Gastrocnemius medialis (tissue), 4 donors: ENCODE data around the gene ARPIN. TPM values are rescaled to one million over a fixed set of nuclear protein-coding genes. Genes with fewer than 3 reads are reported as not detected.
"Not testable (repeated sequence)": the region's sequence is repeated elsewhere in the genome, so short reads cannot be mapped to it uniquely, and the experiment has no call there.

ENCODE experiments used
- ATAC-seq, 2 donors: fragments of 150-250 bp; one replicate each; pipeline ENCODE4 v1.9.1; 2016
- DNase-seq, 2 donors: peaks; one replicate each; pipeline ENCODE4 v3.0.0-alpha.2; 2019
- H3K27ac ChIP-seq, 4 donors: fragments of 200-600 bp; sonication (generic); 1 replicate in 1 of 4; 2 replicates in 3 of 4; pipeline ENCODE4 v1.5.1; 2016 to 2018; ENCODE audit warnings: mild to moderate bottlenecking in 2 of 4, moderate library complexity in 1 of 4
- H3K27me3 ChIP-seq, 3 donors: fragments of 200-600 bp; sonication (generic) in 2 of 3; 1 replicate in 1 of 3; 2 replicates in 2 of 3; pipeline versions ENCODE4 v1.5.1 to v1.6.0; 2016 to 2019; ENCODE audit warnings: mild to moderate bottlenecking in 1 of 3, moderate library complexity in 1 of 3
- H3K36me3 ChIP-seq, 2 donors: fragments of 200-600 bp; sonication (generic) in 1 of 2; one replicate each; pipeline ENCODE4 v1.5.1; 2017 to 2018
- H3K4me1 ChIP-seq, 2 donors: fragments of 200-600 bp; sonication (generic) in 1 of 2; one replicate each; pipeline ENCODE4 v1.5.1; 2016 to 2017; ENCODE audit warnings: mild to moderate bottlenecking in 2 of 2
- H3K4me3 ChIP-seq, 4 donors: fragments of 200-600 bp; sonication (generic) in 3 of 4; 1 replicate in 1 of 4; 2 replicates in 3 of 4; pipeline ENCODE4 v1.5.1; 2016 to 2019; ENCODE audit warnings: mild to moderate bottlenecking in 2 of 4
- H3K9me3 ChIP-seq, 3 donors: fragments of 200-600 bp; sonication (generic) in 2 of 3; 1 replicate in 1 of 3; 2 replicates in 2 of 3; pipeline ENCODE4 v1.5.1; 2016 to 2019
- CTCF ChIP-seq, 5 experiments: fragments of 450-650 bp in 3 of 5; fragments of 200-600 bp in 2 of 5; sonication (generic) in 2 of 5; IDR thresholded peaks in 4 of 5; conservative IDR thresholded peaks in 1 of 5; 1 replicate in 4 of 5; 2 replicates in 1 of 5; pipeline ENCODE4 v1.5.1; 2016 to 2019; ENCODE audit warnings: antibody characterized with exemption in 5 of 5, mild to moderate bottlenecking in 3 of 5, moderate library complexity in 3 of 5
- POLR2A ChIP-seq, 2 donors: fragments of 450-650 bp; IDR thresholded peaks; one replicate each; pipeline ENCODE4 v1.6.1; 2017; ENCODE audit warnings: antibody characterized with exemption in 2 of 2, mild to moderate bottlenecking in 2 of 2, moderate library complexity in 2 of 2
- in situ Hi-C, 4 donors: fragments of 200-750 bp; cut with MboI; loops; one replicate each; pipeline versions ENCODE4 v1.15.0 to v1.8.0; 2017; ENCODE audit warnings: low sequenced_read_pairs in 4 of 4
- intact Hi-C: fragments of 100-400 bp; cut with DNase I; formaldehyde crosslinking; loops from one replicate; pipeline ENCODE4 v1.15.1; 2023; ENCODE audit warnings: low total_unique reads
- total RNA-seq, 4 donors: library from RNA; depleted of rRNA; stranded (reverse); fragments of >200 nt; gene quantifications; one replicate each; pipeline versions ENCODE4 v1.1.0 to v1.2.3, GENCODE V29; 2016

ARPIN gene
- total RNA-seq, 4 donors from 2014 or later = 4.8 to 10.9 (median 6.0) TPM

DNA sequence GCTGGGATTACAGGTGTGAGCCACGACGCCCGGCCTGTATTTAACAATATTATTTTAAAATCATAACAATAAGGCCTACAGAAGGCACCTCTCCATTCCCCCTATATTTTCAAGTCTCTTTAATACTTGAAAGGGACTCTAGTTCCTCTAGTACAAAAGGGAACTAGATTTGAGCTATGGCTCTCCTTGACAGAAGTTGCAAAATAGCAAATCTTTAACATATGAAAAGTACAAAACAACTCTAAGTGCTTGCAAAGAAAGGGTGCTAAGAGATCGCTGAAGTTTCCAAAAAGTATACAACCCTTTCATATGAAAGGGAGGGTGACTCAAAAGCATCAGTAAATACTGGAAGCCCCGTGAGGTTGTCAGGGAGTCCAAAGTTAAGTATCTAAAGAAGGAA, 42.7 kb downstream of the ARPIN start:
- peaks cover 10 to 13% of the 10 kb centered on the region in 2 donors for H3K4me1 ChIP-seq
- TF ChIP-seq CTCF (IDR thresholded peaks at IDR 0.05 in 4 of 5, conservative IDR thresholded peaks at IDR 0.05 in 1 of 5) (no peak), POLR2A (IDR thresholded peaks at IDR 0.05) (no peak)
- no peaks in the 10 kb centered on the region for H3K9me3 ChIP-seq
- no peak overlapping the region for H3K27ac ChIP-seq
- in situ Hi-C loops = loop anchor here in 2 of 4 donors (5.0 kb wide), 1 partner anchor 108 kb away; no protein-coding TSS in a partner anchor
- DNase-seq (no peak), ATAC-seq (no peak)
- no peaks in the 10 kb centered on the region for H3K27me3 ChIP-seq
- H3K4me3 ChIP-seq = no peak overlapping the region
- H3K36me3 ChIP-seq = peaks cover 0 to 24% of the 10 kb centered on the region in 2 donors
- intact Hi-C loops = no loop called here

- ATAC-seq, in situ Hi-C loops, intact Hi-C loops, H3K4me3 ChIP-seq, DNase-seq, H3K9me3 ChIP-seq, H3K27ac ChIP-seq, H3K27me3 ChIP-seq: not testable (repeated sequence)
- Histone ChIP-seq H3K4me1 (peaks cover 13% of the 10 kb centered on the region in 2 donors), H3K36me3 (peaks cover 0 to 24% of the 10 kb centered on the region in 2 donors)
Measured at GRCh38 chr15:89869490-89869889, 43.3 kb downstream of the ARPIN start.

DNA sequence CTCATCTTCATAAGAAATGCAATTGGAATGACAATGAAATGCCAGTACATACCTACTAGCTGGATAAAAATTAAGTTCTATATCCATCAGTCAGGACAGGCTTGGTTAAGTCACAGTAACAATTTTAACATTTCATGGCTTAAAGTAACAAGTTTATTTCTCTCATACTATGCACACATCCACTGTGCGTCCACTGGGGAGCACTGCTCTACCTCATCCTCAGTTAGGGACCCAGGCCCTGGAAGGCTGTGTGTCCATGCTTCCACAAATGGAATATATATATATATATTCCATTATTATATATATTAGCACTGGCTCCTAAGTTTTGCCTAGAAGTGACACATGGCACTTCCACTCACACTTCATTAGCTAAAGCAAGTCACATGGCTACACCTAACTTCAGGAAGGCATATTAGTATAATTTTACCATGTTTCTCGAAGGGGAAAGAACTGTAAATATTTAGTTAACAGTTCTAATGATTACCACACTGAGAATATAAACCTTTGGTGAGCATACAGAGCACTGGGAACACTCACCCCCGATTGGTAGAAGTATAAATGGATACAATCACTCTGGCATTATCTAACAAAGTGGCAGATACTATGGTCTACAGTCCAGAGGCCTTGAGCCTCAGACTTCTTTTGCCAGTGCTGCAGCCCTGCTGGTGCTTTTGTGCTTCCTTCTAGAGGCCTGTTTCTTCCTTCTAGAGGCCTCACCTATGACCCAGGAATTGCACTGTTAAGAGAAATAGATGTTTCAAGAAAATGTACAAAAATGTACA, 47.6 kb downstream of the ARPIN start:
- DNase-seq = no peak
- Histone ChIP-seq H3K4me3 (no peak overlapping the region), H3K9me3 (no peaks in the 10 kb centered on the region), H3K4me1 (peaks cover 10 to 16% of the 10 kb centered on the region in 2 donors), H3K36me3 (peaks cover 2 to 20% of the 10 kb centered on the region in 2 donors), H3K27me3 (no peaks in the 10 kb centered on the region), H3K27ac (peak overlapping the region in 2 of 4 donors; percentile 15 to 52)
- no peak for TF ChIP-seq CTCF (IDR thresholded peaks at IDR 0.05 in 4 of 5, conservative IDR thresholded peaks at IDR 0.05 in 1 of 5)
- no peak for TF ChIP-seq POLR2A (IDR thresholded peaks at IDR 0.05)
- peak in 1 of 2 donors; percentile 60 for ATAC-seq
- in situ Hi-C loops (no loop called here), intact Hi-C loops (no loop called here)

DNA sequence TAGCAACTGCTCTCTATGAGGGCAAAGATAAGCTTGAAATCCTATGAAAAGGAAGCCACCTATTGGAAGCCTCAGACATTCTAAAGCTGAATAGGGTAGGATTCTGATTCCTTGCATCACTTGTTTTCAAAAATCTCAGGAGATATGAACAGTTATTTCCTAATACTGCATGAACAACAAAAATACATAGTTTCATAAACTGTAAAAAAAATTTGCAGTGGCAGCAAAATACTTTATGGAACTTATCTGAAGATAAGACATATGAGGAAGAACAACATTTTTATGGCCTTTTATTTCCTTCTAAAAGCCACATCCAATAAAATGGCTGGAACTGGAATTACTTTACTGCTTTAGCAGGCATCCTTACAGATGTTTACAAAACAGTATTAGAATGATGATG, 48.8 kb downstream of the ARPIN start:
- intact Hi-C loops (no loop called here), in situ Hi-C loops (no loop called here)
- peak overlapping the region in 2 of 4 donors; percentile 8 to 52 for H3K27ac ChIP-seq
- peaks cover 2 to 14% of the 10 kb centered on the region in 2 donors for H3K36me3 ChIP-seq
- DNase-seq (no peak), ATAC-seq (no peak)
- no peak overlapping the region for H3K4me3 ChIP-seq
- TF ChIP-seq CTCF (IDR thresholded peaks at IDR 0.05 in 4 of 5, conservative IDR thresholded peaks at IDR 0.05 in 1 of 5) (no peak), POLR2A (IDR thresholded peaks at IDR 0.05) (no peak)
- H3K27me3 ChIP-seq = no peaks in the 10 kb centered on the region
- H3K4me1 ChIP-seq = peaks cover 10 to 16% of the 10 kb centered on the region in 2 donors
- no peaks in the 10 kb centered on the region for H3K9me3 ChIP-seq

- Histone ChIP-seq H3K4me3 (no peak overlapping the region), H3K27me3 (no peaks in the 10 kb centered on the region), H3K27ac (no peak overlapping the region), H3K36me3 (peaks cover 2 to 20% of the 10 kb centered on the region in 2 donors), H3K4me1 (peaks cover 6 to 16% of the 10 kb centered on the region in 2 donors), H3K9me3 (no peaks in the 10 kb centered on the region)
- intact Hi-C loops (no loop called here), in situ Hi-C loops (no loop called here)
- no peak for DNase-seq
- no peak for ATAC-seq
- TF ChIP-seq CTCF (IDR thresholded peaks at IDR 0.05 in 4 of 5, conservative IDR thresholded peaks at IDR 0.05 in 1 of 5) (no peak), POLR2A (IDR thresholded peaks at IDR 0.05) (no peak)
Measured at GRCh38 chr15:89860891-89861290, 51.9 kb downstream of the ARPIN start.
